ENCODE measurements around the gene BTBD16. TPM values are rescaled to one million over a fixed set of nuclear protein-coding genes. Genes with fewer than 3 reads are reported as not detected.

BTBD16 gene
- polyA plus RNA-seq, 1 experiment = not detected

DNA sequence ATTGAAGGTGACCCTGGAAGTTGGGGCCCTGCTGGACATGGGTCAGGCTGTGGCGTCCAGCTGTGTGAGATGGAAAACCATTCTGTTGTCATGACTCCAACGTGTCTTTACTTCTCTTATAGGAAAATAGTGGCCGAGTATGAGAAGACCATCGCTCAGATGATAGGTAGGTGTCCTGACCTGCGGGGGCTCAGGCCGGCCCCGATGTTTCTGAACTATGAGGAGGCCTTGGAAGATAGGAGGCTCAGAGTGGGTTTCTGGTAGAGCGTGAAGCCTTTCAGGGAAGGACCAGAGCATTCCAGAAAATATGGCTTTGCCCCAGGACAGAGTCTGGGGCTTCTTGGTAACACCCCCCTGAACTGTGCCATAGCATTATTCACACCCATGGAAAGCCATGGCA is 29.3 kb upstream of the BTBD16 start:
- Histone ChIP-seq H3K27ac (ENCODE audit: low read depth, low read length) (no peak overlapping the region), H3K27me3 (ENCODE audit: control insufficient read depth, insufficient read depth, low read length) (no peaks in the 10 kb centered on the region), H3K4me3 (ENCODE audit: low read depth, low read length) (no peak overlapping the region), H3K9me3 (ENCODE audit: control insufficient read depth, insufficient read depth, low read length) (no peaks in the 10 kb centered on the region)
- POLR2A ChIA-PET = no interaction called here
- CTCF ChIA-PET = no interaction called here
- TF ChIP-seq, protein P1, sequence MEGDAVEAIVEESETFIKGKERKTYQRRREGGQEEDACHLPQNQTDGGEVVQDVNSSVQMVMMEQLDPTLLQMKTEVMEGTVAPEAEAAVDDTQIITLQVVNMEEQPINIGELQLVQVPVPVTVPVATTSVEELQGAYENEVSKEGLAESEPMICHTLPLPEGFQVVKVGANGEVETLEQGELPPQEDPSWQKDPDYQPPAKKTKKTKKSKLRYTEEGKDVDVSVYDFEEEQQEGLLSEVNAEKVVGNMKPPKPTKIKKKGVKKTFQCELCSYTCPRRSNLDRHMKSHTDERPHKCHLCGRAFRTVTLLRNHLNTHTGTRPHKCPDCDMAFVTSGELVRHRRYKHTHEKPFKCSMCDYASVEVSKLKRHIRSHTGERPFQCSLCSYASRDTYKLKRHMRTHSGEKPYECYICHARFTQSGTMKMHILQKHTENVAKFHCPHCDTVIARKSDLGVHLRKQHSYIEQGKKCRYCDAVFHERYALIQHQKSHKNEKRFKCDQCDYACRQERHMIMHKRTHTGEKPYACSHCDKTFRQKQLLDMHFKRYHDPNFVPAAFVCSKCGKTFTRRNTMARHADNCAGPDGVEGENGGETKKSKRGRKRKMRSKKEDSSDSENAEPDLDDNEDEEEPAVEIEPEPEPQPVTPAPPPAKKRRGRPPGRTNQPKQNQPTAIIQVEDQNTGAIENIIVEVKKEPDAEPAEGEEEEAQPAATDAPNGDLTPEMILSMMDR (IDR thresholded peaks at IDR 0.05; ENCODE audit: low read depth, low read length) = no peak
- DNase-seq (ENCODE audit: low read depth, low spot score) = no peak

GRCh38 chr10:122243550-122243949 is 27.5 kb upstream of the BTBD16 start:
- Histone ChIP-seq H3K27ac (ENCODE audit: low read depth, low read length) (no peak overlapping the region), H3K4me3 (ENCODE audit: low read depth, low read length) (no peak overlapping the region), H3K9me3 (ENCODE audit: control insufficient read depth, insufficient read depth, low read length) (no peaks in the 10 kb centered on the region), H3K27me3 (ENCODE audit: control insufficient read depth, insufficient read depth, low read length) (no peaks in the 10 kb centered on the region)
- CTCF ChIA-PET = interaction anchor here (0.6 to 2.3 kb wide), 2 partner anchors 24 to 192 kb away, joined by 3 to 10 read pairs; no protein-coding TSS in a partner anchor
- TF ChIP-seq, protein P1 (IDR thresholded peaks at IDR 0.05; ENCODE audit: low read depth, low read length) = no peak
- DNase-seq (ENCODE audit: low read depth, low spot score) = no peak
- POLR2A ChIA-PET = no interaction called here

GRCh38 chr10:122244001-122244975 is 26.8 kb upstream of the BTBD16 start:
- ChIA-PET POLR2A (no interaction called here), CTCF (interaction anchor here (2.0 to 2.3 kb wide), 2 partner anchors 24 kb away, joined by 6 to 10 read pairs; no protein-coding TSS in a partner anchor)
- Histone ChIP-seq H3K27ac (ENCODE audit: low read depth, low read length) (no peak overlapping the region), H3K27me3 (ENCODE audit: control insufficient read depth, insufficient read depth, low read length) (no peaks in the 10 kb centered on the region), H3K4me3 (ENCODE audit: low read depth, low read length) (no peak overlapping the region), H3K9me3 (ENCODE audit: control insufficient read depth, insufficient read depth, low read length) (no peaks in the 10 kb centered on the region)
- no peak for DNase-seq (ENCODE audit: low read depth, low spot score)
- TF ChIP-seq, protein P1 (IDR thresholded peaks at IDR 0.05; ENCODE audit: low read depth, low read length) = no peak

DNA sequence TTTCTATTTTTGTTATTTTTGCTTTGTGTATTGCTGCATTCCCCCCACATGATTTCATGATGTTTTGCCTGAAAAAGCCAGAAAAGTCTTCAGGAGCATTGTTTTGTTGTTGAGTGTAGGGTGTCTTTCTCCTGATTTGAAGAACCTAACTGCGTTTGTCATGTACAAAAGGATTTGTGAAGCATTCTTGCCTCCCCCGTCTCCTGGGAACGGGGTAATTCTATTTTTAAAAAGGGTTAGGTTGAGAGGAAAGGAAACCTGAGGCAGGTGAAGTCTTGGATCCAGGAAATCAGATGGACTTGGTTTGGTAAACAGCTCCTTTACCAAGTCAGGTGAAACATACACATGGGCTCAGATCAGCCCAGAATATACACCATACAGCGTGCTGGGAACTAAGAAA is 26.0 kb upstream of the BTBD16 start:
- ChIA-PET CTCF (interaction anchor here (0.7 to 2.0 kb wide), 2 partner anchors 23 to 193 kb away, joined by 3 to 6 read pairs; no protein-coding TSS in a partner anchor), POLR2A (no interaction called here)
- Histone ChIP-seq H3K27me3 (ENCODE audit: control insufficient read depth, insufficient read depth, low read length) (no peaks in the 10 kb centered on the region), H3K27ac (ENCODE audit: low read depth, low read length) (no peak overlapping the region), H3K9me3 (ENCODE audit: control insufficient read depth, insufficient read depth, low read length) (no peaks in the 10 kb centered on the region), H3K4me3 (ENCODE audit: low read depth, low read length) (no peak overlapping the region)
- DNase-seq (ENCODE audit: low read depth, low spot score) = no peak
- TF ChIP-seq, protein P1 (IDR thresholded peaks at IDR 0.05; ENCODE audit: low read depth, low read length) = no peak

DNA sequence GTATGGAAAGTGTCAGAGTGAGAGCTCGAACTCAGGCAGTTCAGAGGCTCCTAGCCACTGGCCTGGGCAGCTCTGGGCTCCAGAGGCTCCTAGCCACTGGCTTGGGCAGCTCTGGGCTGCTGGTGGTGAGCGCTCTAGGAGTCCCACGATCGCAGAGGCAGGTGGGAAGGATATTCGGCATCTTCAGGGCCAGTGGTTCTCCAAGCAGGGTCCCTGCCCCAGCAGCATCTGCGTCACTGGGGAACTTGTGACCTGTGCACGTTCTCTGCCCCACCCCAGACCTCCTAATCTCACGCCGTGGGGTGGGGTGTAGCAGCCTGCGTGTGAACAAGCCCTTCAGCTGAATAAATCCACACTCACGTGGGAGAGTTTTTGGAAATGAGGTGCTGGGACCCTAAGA is 25.2 kb upstream of the BTBD16 start:
- TF ChIP-seq, protein P1 (IDR thresholded peaks at IDR 0.05; ENCODE audit: low read depth, low read length) = no peak
- ChIA-PET CTCF (interaction anchor here (0.7 to 2.0 kb wide), 2 partner anchors 22 to 192 kb away, joined by 3 to 6 read pairs; no protein-coding TSS in a partner anchor), POLR2A (no interaction called here)
- H3K4me3 ChIP-seq (ENCODE audit: low read depth, low read length) = no peak overlapping the region
- no peaks in the 10 kb centered on the region for H3K27me3 ChIP-seq (ENCODE audit: control insufficient read depth, insufficient read depth, low read length)
- DNase-seq (ENCODE audit: low read depth, low spot score) = no peak
- H3K27ac ChIP-seq (ENCODE audit: low read depth, low read length) = no peak overlapping the region
- no peaks in the 10 kb centered on the region for H3K9me3 ChIP-seq (ENCODE audit: control insufficient read depth, insufficient read depth, low read length)

All from AG04450 (cell line).